Thymus (tissue), 11 donors: Measurements from ENCODE around the gene RASA3. TPM values are rescaled to one million over a fixed set of nuclear protein-coding genes. Genes with fewer than 3 reads are reported as not detected.

Experiments
- DNase-seq, 9 donors: peaks; one replicate each; pipeline ENCODE4 v3.0.0-alpha.2; 2013; ENCODE audit warnings: low spot score in 9 of 9, low read depth in 6 of 9, missing footprints in 1 of 9
- H3K27ac ChIP-seq, 2 donors: one replicate each; pipeline ENCODE4 v1.5.1; 2013; ENCODE audit warnings: control low read depth in 1 of 2, low read depth in 1 of 2, low read length in 1 of 2, mild to moderate bottlenecking in 1 of 2, moderate library complexity in 1 of 2
- H3K27me3 ChIP-seq, 2 donors: one replicate each; pipeline ENCODE4 v1.5.1; 2013; ENCODE audit warnings: low read length in 1 of 2; ENCODE audit not compliant: control insufficient read depth in 2 of 2, insufficient read depth in 1 of 2
- H3K36me3 ChIP-seq, 2 donors: one replicate each; pipeline ENCODE4 v1.5.1; 2013; ENCODE audit warnings: low read length in 1 of 2, mild to moderate bottlenecking in 1 of 2, moderate library complexity in 1 of 2; ENCODE audit not compliant: control insufficient read depth in 2 of 2, insufficient read depth in 2 of 2
- H3K4me1 ChIP-seq, 2 donors: one replicate each; pipeline ENCODE4 v1.5.1; 2013; ENCODE audit warnings: low read length in 2 of 2; ENCODE audit not compliant: control insufficient read depth in 2 of 2, insufficient read depth in 2 of 2
- H3K4me3 ChIP-seq, 2 donors: one replicate each; pipeline ENCODE4 v1.5.1; 2013; ENCODE audit warnings: low read length in 2 of 2, control low read depth in 1 of 2, mild to moderate bottlenecking in 1 of 2
- H3K9me3 ChIP-seq, 2 donors: one replicate each; pipeline ENCODE4 v1.5.1; 2013; ENCODE audit warnings: low read length in 1 of 2, mild to moderate bottlenecking in 1 of 2; ENCODE audit not compliant: control insufficient read depth in 2 of 2, insufficient read depth in 1 of 2
- WGBS: extraction: QIAGEN DNeasy Blood & Tissue Kit; methylation state at CpG from one replicate; pipeline ENCODE4 v1.1.7; 2013; 5-methylcytosine and 5-hydroxymethylcytosine counted together
- polyA plus RNA-seq: library from polyadenylated mRNA; stranded (reverse); fragments of 200-250 nt; gene quantifications from one replicate; pipeline ENCODE4 v1.2.3, GENCODE V29; 2013
- total RNA-seq: library from RNA; stranded (reverse); fragments of 120-200 nt; gene quantifications from one replicate; pipeline ENCODE4 v1.2.4, GENCODE V29; 2013
- donor health status: healthy.

RASA3 gene
- total and polyA plus RNA-seq, 2 donors = 23.8 to 25.1 TPM

DNA sequence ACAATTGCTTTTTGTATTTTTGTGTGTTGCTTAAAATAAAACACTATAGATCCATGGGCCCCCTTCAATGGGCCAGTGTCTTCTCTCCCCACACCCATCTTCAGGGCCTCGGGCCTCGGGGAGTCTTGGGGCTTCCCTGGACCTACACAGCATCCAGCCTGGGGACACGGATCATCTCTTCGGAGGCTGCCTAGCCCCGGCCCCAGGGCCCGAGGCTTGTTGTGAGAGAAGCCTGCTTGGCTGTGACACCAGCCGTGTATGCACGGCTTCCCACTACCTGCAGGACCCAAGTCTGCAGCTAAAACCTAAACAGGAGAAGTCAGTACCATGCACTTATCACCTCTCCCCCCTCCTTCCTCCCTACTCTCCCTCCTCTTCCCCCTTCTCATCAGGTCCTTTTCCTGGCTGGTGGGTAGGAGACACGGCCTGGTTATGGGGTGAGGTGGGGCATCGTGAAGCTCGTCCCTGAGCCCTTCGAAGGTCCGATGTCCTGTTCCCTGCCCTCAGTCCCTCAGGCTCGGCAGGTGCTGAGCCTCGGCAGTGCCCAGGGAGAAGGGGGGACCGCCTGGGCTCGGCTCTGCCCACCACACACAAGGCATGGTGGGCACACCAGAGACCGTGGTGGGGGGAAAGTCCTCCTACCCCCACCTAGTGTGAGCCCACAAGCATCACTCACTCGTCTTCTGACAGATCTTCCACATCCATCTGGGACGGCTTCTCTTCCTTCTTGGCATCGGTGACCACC lies 168.0 kb downstream of the RASA3 start:
- no peaks in the 10 kb centered on the region for H3K4me1 ChIP-seq
- no peak for DNase-seq
- H3K4me3 ChIP-seq = no peak overlapping the region
- H3K27me3 ChIP-seq = no peaks in the 10 kb centered on the region
- 95% methylated on average over 21 of the region's 21 CpGs for WGBS
- H3K36me3 ChIP-seq = no peaks in the 10 kb centered on the region
- peaks cover 2 to 12% of the 10 kb centered on the region in 2 donors for H3K9me3 ChIP-seq
- no peak overlapping the region for H3K27ac ChIP-seq

DNA sequence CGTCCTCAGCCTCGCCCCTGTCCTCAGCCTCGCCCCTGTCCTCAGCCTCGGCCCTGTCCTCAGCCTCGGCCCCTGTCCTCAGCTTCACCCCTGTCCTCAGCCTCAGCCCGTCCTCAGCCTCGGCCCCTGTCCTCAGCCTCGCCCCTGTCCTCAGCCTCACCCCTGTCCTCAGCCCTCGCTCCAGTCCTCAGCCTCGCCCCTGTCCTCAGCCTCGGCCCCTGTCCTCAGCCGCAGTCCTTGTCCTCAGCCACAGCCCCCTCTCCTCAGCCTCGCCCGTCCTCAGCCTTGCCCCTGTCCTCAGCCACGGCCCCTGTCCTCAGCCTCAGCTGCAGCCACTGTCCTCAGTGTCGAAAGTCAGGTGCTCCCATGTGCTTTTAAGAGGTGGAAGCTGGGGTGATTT lies 169.0 kb downstream of the RASA3 start:
- Histone ChIP-seq H3K36me3 (no peaks in the 10 kb centered on the region), H3K4me1 (no peaks in the 10 kb centered on the region), H3K27me3 (no peaks in the 10 kb centered on the region), H3K9me3 (peaks cover 2 to 23% of the 10 kb centered on the region in 2 donors), H3K4me3 (no peak overlapping the region), H3K27ac (no peak overlapping the region)
- 97% methylated on average over 16 of the region's 16 CpGs for WGBS
- DNase-seq = no peak

DNA sequence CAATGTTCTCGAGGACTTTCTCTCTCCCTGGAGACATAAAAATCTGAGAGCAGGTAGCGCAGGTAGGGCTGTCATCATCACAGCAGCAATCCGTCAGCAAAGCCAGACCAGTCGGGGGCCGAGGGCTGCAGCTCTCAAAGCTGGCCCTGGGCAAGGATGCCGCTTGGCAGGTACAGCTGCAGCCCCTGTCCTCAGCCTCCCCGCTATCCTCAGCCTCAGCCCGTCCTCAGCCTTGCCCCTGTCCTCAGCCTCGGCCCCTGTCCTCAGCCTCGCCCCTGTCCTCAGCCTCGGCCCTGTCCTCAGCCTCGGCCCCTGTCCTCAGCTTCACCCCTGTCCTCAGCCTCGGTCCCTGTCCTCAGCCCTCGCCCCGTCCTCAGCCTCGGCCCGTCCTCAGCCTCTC lies 169.4 kb downstream of the RASA3 start:
- DNase-seq = no peak
- Histone ChIP-seq H3K4me1 (no peaks in the 10 kb centered on the region), H3K27me3 (no peaks in the 10 kb centered on the region), H3K27ac (no peak overlapping the region), H3K9me3 (peaks cover 2 to 25% of the 10 kb centered on the region in 2 donors), H3K36me3 (no peaks in the 10 kb centered on the region), H3K4me3 (no peak overlapping the region)
- WGBS = 91% methylated on average over 16 of the region's 17 CpGs

DNA sequence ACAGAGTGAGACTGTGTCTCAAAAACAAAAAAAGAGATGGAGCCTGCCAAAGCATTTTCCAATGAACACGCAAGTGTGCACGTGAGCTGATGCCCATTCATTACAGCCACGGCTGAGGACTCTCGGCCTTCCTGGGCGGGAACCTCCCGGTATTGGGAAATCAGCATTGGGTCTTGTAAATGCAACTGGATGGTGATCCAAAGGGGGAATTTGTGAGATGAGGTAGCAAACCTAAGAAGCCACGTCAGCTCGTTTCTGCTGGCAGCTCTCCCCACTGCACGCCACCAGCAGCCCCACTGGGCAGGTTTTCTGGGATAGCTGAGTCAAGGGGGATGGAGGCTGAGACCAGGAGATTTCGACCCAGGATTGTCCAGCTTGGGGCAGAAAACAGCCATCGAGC lies 170.0 kb downstream of the RASA3 start:
- no peak for DNase-seq
- WGBS = 96% methylated on average over 11 of the region's 11 CpGs
- no peak overlapping the region for H3K27ac ChIP-seq

DNA sequence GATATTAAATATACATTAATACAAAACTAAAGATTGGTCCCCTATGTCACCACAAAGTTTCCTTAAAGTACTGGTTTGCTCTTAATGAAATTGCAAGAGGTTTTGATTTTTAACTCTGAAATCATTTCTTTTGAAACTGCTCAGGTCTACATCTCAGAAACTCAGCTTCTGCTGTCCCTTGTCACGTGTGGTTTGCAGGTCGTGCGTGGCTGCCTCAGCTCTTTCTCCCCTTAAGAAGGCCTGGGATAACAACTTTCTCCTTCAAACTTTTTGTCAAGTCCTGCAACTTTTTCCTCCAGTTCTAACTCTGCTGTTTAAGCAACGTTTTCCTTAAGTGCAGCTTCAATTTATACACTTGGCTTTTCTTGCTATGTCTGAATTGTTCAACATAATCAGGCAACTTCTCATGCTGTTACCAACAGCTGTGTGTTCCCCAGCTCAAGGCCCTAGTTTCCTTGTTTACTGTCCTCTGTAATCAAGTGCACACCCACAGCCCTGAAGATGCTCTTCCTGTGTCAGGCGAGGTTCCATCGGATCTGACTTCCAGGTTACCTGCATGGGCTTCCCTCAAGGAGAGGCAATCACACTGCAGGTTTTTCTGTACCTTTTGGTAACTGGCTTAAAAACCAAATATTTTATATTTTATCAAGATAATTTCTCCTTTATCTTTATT lies 172.0 kb downstream of the RASA3 start:
- Histone ChIP-seq H3K4me3 (no peak overlapping the region), H3K36me3 (no peaks in the 10 kb centered on the region), H3K4me1 (no peaks in the 10 kb centered on the region), H3K9me3 (peaks cover 2 to 31% of the 10 kb centered on the region in 2 donors), H3K27ac (no peak overlapping the region), H3K27me3 (no peaks in the 10 kb centered on the region)
- 83% methylated on average over 6 of the region's 6 CpGs for WGBS
- DNase-seq = no peak

More for the DNA sequence above, 170.0 kb downstream of the RASA3 start:
- Histone ChIP-seq H3K4me3 (no peak overlapping the region), H3K36me3 (no peaks in the 10 kb centered on the region), H3K4me1 (no peaks in the 10 kb centered on the region), H3K9me3 (peaks cover 2 to 25% of the 10 kb centered on the region in 2 donors), H3K27me3 (no peaks in the 10 kb centered on the region)

DNA sequence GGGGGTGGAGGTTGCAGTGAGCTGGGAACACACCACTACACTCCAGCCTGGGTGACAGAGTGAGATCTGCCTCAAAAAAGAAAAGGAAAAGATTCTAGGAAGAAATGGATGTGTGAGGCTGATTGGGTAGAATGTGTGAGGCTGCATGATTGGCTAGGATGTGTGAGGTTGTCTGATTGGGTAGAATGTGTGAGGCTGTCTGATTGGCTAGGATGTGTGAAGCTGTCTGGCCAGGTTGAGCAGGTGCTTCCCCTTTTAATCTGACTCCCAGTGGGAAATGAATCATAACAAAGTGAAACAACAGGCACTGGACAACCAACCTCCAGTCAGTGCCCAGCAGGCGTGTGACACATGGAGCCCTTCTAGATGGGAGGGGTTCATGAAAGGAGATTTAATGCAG lies 173.2 kb downstream of the RASA3 start:
- Histone ChIP-seq H3K4me3 (no peak overlapping the region), H3K36me3 (no peaks in the 10 kb centered on the region), H3K4me1 (no peaks in the 10 kb centered on the region), H3K27me3 (no peaks in the 10 kb centered on the region), H3K9me3 (peaks cover 2 to 37% of the 10 kb centered on the region in 2 donors), H3K27ac (no peak overlapping the region)
- no peak for DNase-seq
- WGBS = 86% methylated on average over 1 of the region's 1 CpG

DNA sequence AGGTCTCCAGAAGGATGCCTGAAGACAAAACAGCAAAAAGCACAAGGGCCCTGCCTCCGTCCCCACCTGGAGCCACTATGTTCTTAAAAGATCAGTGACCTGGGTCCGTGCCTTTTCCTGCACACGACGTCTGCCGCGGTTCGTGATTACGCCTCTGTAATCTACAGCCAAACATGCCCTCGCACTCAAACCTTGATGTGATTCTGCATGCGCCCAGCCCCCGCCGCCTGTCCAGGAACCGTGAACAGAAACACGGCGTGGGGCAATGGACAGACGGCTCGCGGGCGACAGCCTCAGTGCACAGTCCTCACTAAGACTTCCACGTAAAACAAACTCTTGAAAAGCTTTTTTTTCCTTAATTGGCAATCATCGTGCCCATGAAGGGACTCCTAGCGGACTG lies 174.1 kb downstream of the RASA3 start:
- whole genome bisulfite sequencing = 97% methylated on average over 22 of the region's 22 CpGs
- no peaks in the 10 kb centered on the region for H3K4me1 ChIP-seq
- no peak overlapping the region for H3K27ac ChIP-seq
- DNase-seq = no peak
- peaks cover under 1 to 37% of the 10 kb centered on the region in 2 donors for H3K9me3 ChIP-seq
- no peaks in the 10 kb centered on the region for H3K27me3 ChIP-seq
- H3K36me3 ChIP-seq = no peaks in the 10 kb centered on the region
- H3K4me3 ChIP-seq = no peak overlapping the region

DNA sequence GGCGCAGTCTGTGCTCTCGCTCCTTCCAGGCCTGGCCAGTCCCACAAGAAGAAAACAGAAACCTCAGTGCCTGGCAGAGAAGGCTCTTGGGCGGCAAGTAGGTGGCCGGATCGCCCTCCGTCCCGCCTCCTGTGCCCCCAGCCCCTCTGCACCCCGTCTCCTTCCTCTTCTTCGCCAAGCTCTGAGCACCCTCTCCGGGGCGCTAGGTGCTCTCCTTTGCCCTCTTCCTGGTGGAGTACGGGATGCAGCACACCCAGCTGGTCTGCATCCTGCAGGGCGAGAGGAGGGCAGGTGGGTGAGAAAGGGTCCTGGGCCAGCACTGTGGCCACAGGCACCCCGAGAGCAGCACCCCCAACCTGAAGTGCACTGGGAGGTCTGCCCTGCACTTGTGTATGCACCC lies 175.9 kb downstream of the RASA3 start:
- Histone ChIP-seq H3K4me1 (no peaks in the 10 kb centered on the region), H3K36me3 (no peaks in the 10 kb centered on the region), H3K9me3 (peaks cover 0 to 40% of the 10 kb centered on the region in 2 donors), H3K27ac (no peak overlapping the region), H3K27me3 (peaks cover 0 to 2% of the 10 kb centered on the region in 2 donors), H3K4me3 (no peak overlapping the region)
- 96% methylated on average over 14 of the region's 14 CpGs for WGBS
- DNase-seq = no peak

DNA sequence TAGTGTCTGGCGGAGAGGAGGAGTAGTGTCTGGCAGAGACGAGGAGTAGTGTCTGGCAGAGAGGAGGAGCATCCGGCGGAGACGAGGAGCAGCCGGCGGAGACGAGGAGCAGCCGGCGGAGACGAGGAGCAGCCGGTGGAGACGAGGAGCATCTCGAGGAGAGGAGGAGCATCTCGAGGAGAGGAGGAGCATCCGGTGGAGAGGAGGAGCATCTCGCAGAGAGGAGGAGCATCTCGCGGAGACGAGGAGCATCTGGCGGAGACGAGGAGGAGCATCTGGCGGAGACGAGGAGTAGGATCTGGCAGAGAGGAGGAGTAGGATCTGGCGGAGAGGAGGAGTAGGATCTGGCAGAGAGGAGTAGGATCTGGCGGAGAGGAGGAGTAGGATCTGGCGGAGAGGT lies 176.7 kb downstream of the RASA3 start:
- Histone ChIP-seq H3K9me3 (peaks cover 0 to 40% of the 10 kb centered on the region in 2 donors), H3K4me1 (peaks cover 0 to 6% of the 10 kb centered on the region in 2 donors), H3K36me3 (no peaks in the 10 kb centered on the region), H3K27ac (no peak overlapping the region), H3K4me3 (no peak overlapping the region), H3K27me3 (peaks cover 0 to 10% of the 10 kb centered on the region in 2 donors)
- DNase-seq = no peak
- 94% methylated on average over 27 of the region's 27 CpGs for WGBS
